Naive B cell (primary cell): ENCODE results near the gene TMOD1. TPM values are rescaled to one million over a fixed set of nuclear protein-coding genes. Genes with fewer than 3 reads are reported as not detected.
A peak's percentile ranks its signal among the peaks of the same experiment; 100 is the strongest.
"Not testable (repeated sequence)": the region's sequence is repeated elsewhere in the genome, so short reads cannot be mapped to it uniquely, and the experiment has no call there.

Experiments
- ATAC-seq, 2 donors: fragments of 150-1000 bp; cut with Tn5 transposase; 2 replicates each; pipeline ENCODE4 v1.10.0; 2021; ENCODE audit warnings: low read depth in 2 of 2, mild to moderate bottlenecking in 2 of 2, moderate library complexity in 2 of 2
- DNase-seq: peaks from one replicate; pipeline ENCODE4 v3.0.0; 2022
- H3K27ac Mint-ChIP-seq, 6 donors: one replicate each; pipeline ENCODE4 v1.8.0; 2020 to 2022; ENCODE audit warnings: mild to moderate bottlenecking in 6 of 6, mixed read lengths in 6 of 6, moderate library complexity in 5 of 6, inconsistent platforms in 2 of 6
- H3K27me3 Mint-ChIP-seq, 3 donors: one replicate each; pipeline ENCODE4 v1.8.0; 2021 to 2022; ENCODE audit warnings: mixed read lengths in 3 of 3, mild to moderate bottlenecking in 1 of 3
- H3K36me3 Mint-ChIP-seq, 2 donors: one replicate each; pipeline ENCODE4 v1.8.0; 2020 to 2022; ENCODE audit warnings: mixed read lengths in 2 of 2, inconsistent platforms in 1 of 2, mild to moderate bottlenecking in 1 of 2
- H3K4me1 Mint-ChIP-seq, 3 donors: one replicate each; pipeline ENCODE4 v1.8.0; 2020 to 2022; ENCODE audit warnings: mixed read lengths in 3 of 3, inconsistent platforms in 1 of 3, mild to moderate bottlenecking in 1 of 3, moderate library complexity in 1 of 3
- H3K4me3 Mint-ChIP-seq, 8 donors: one replicate each; pipeline ENCODE4 v1.8.0; 2020 to 2022; ENCODE audit warnings: mild to moderate bottlenecking in 8 of 8, mixed read lengths in 8 of 8, moderate library complexity in 8 of 8, inconsistent platforms in 2 of 8
- H3K9me3 Mint-ChIP-seq, 7 donors: one replicate each; pipeline ENCODE4 v1.8.0; 2020 to 2022; ENCODE audit warnings: mixed read lengths in 7 of 7, mild to moderate bottlenecking in 5 of 7, inconsistent platforms in 2 of 7, moderate library complexity in 1 of 7
- polyA plus RNA-seq, 6 donors: library from polyadenylated mRNA; unstranded; fragments of 300-500 nt; fragmentation: Illumina TruSeq; gene quantifications; one replicate each; pipeline ENCODE4 v1.2.3, GENCODE V29; 2021; ENCODE audit warnings: low read depth in 6 of 6

Gene TMOD1
- polyA plus RNA-seq: 1 to 10 TPM; 2.0 to 7.8 (median 3.9) TPM

GRCh38 chr9:97501177-97501971 lies at the start of gene TMOD1:
TMOD1 (plus strand) TSS chr9:97501666; CDS start chr9:97524189, 22,523 bp downstream.
- Mint-ChIP-seq H3K36me3 (peaks cover 9 to 18% of the 10 kb centered on the region in 2 donors), H3K9me3 (peaks cover 0 to 6% (median 4%) of the 10 kb centered on the region in 7 donors), H3K4me1 (peaks cover 7 to 26% (median 15%) of the 10 kb centered on the region in 3 donors), H3K27ac (peak within 1 kb of the TSS in 1 of 6 donors; percentile 72), H3K4me3 (peak within 1 kb of the TSS; percentile 74 to 90 (median 82)), H3K27me3 (peaks cover 15 to 45% (median 18%) of the 10 kb centered on the region in 3 donors)
- DNase-seq (peak; percentile 31), ATAC-seq (peak; percentile 76 to 83)

GRCh38 chr9:97453573-97453972 lies 47.9 kb upstream of the TMOD1 start:
- ATAC-seq, H3K4me3 Mint-ChIP-seq, DNase-seq, H3K9me3 Mint-ChIP-seq, H3K27me3 Mint-ChIP-seq, H3K4me1 Mint-ChIP-seq: not testable (repeated sequence)
- Mint-ChIP-seq H3K27ac (peak overlapping the region in 1 of 6 donors; percentile 79), H3K36me3 (peaks cover 16 to 28% of the 10 kb centered on the region in 2 donors)

DNA sequence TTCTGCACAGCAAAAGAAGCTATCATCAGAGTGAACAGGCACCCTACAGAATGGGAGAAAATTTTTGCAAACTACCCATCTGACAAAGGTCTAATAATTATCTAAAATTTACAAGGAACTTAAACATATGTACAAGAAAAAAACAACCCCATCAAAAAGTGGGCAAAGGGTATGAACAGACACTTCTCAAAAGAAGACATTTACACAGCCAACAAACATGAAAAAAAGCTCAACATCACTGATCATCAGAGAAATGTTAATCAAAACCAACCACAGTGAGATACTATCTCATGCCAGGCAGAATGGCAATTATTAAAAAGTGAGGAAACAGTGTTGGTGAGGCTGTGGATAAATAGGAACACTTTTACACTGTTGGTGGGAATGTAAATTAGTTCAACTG lies 44.6 kb upstream of the TMOD1 start:
- ATAC-seq, H3K27me3 Mint-ChIP-seq, H3K4me3 Mint-ChIP-seq, DNase-seq, H3K9me3 Mint-ChIP-seq, H3K27ac Mint-ChIP-seq, H3K4me1 Mint-ChIP-seq: not testable (repeated sequence)
- peaks cover 4 to 18% of the 10 kb centered on the region in 2 donors for H3K36me3 Mint-ChIP-seq

- no peak for DNase-seq
- Mint-ChIP-seq H3K36me3 (peaks cover 0 to 4% of the 10 kb centered on the region in 2 donors), H3K4me3 (no peak overlapping the region), H3K9me3 (peaks cover 0 to 8% (median 2%) of the 10 kb centered on the region in 7 donors), H3K4me1 (no peaks in the 10 kb centered on the region), H3K27me3 (no peaks in the 10 kb centered on the region), H3K27ac (no peak overlapping the region)
- ATAC-seq: no peak
Observed at GRCh38 chr9:97459326-97459725, 42.1 kb upstream of the TMOD1 start.

DNA sequence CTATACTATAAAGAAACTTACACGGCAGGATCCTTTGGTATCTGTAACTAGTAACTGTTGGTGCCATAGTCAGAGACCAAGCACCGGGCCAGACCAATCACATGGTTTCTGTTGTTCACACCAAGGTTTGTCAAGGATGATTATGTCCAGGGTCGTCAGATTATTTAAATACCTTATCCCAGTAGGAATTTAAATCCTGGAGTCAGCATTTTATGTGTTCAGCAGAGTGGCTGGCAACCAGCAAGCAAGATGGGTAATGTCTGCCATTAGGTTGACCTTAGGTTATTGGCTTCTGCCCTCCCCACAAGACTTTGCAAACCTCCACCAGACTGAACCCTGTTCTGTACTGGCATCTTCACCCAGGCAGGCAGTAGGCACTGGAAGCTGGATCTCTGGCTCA lies 39.3 kb upstream of the TMOD1 start:
- Mint-ChIP-seq H3K4me3 (no peak overlapping the region), H3K9me3 (no peaks in the 10 kb centered on the region), H3K27me3 (no peaks in the 10 kb centered on the region), H3K27ac (no peak overlapping the region), H3K4me1 (no peaks in the 10 kb centered on the region), H3K36me3 (peaks cover 0 to 14% of the 10 kb centered on the region in 2 donors)
- no peak for ATAC-seq
- no peak for DNase-seq

DNA sequence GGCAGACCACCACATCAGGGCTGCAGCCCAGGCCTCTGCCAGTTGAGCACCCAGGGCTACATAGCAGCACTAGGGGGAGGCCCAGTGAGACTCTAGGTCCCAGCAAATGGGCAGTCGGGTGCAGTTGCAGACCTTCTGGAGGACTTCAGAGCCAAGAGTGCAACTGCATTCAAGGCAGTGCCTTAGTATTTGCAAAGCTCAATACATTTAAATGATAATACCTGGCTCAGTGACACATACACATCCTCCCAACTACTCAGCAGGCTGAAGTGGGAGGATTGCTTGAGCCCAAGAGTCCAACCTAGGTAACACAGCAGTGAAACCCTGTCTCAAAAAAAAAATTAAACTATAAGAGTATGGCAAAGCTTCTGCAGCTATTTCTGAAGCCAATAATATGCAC lies 38.6 kb upstream of the TMOD1 start:
- Mint-ChIP-seq H3K4me1 (no peaks in the 10 kb centered on the region), H3K9me3 (no peaks in the 10 kb centered on the region), H3K27me3 (no peaks in the 10 kb centered on the region), H3K36me3 (peaks cover 3 to 14% of the 10 kb centered on the region in 2 donors), H3K4me3 (no peak overlapping the region), H3K27ac (no peak overlapping the region)
- ATAC-seq (no peak), DNase-seq (no peak)

GRCh38 chr9:97468658-97469448 lies 32.6 kb upstream of the TMOD1 start:
- Mint-ChIP-seq H3K27ac (peak overlapping the region in 1 of 6 donors; percentile 90), H3K9me3 (no peaks in the 10 kb centered on the region), H3K4me3 (no peak overlapping the region), H3K4me1 (peaks cover 0 to 2% (median 0%) of the 10 kb centered on the region in 3 donors), H3K36me3 (peaks cover 11 to 27% of the 10 kb centered on the region in 2 donors), H3K27me3 (no peaks in the 10 kb centered on the region)
- ATAC-seq (no peak), DNase-seq (peak; percentile 5)

GRCh38 chr9:97470076-97470475 lies 31.4 kb upstream of the TMOD1 start:
- no peak for ATAC-seq
- no peak overlapping the region for H3K4me3 Mint-ChIP-seq

GRCh38 chr9:97473717-97474116 lies 27.7 kb upstream of the TMOD1 start:
- H3K27me3 Mint-ChIP-seq: no peaks in the 10 kb centered on the region
- no peaks in the 10 kb centered on the region for H3K9me3 Mint-ChIP-seq
- no peaks in the 10 kb centered on the region for H3K4me1 Mint-ChIP-seq
- DNase-seq (no peak), ATAC-seq (no peak)
- H3K4me3 Mint-ChIP-seq: no peak overlapping the region
- peaks cover 14 to 34% of the 10 kb centered on the region in 2 donors for H3K36me3 Mint-ChIP-seq
- H3K27ac Mint-ChIP-seq: no peak overlapping the region

More at GRCh38 chr9:97470076-97470475, 31.4 kb upstream of the TMOD1 start:
- Mint-ChIP-seq H3K4me1 (peaks cover 0 to 2% (median 0%) of the 10 kb centered on the region in 3 donors), H3K27me3 (no peaks in the 10 kb centered on the region), H3K36me3 (peaks cover 23 to 39% of the 10 kb centered on the region in 2 donors), H3K27ac (peak overlapping the region in 2 of 6 donors; percentile 3 to 44), H3K9me3 (no peaks in the 10 kb centered on the region)
- DNase-seq: no peak

DNA sequence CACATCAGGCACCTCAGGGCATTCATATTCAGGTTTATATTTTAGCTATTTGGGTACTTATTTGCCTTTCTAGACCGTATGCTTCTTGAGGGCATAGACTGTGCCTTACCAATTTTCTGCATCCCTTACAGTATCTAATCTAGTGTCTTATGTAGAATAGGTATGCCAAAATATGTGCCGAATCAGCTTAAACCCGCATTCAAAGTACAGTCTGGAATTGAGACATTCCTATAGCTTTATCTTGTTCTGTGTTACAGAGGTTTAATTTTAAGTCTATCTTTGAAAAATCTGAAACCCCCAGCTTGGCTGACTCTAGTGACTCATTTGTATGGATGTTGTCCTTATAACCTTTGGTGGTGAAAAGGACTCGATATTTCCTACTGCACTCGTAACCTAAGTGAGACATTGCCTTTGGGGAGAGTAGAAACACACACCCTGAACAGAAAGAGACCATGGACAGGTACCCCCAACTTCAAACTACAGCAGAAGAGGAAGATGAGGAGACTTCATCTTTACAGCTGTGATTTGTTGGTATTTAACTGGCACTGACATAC lies 27.0 kb upstream of the TMOD1 start:
- no peaks in the 10 kb centered on the region for H3K4me1 Mint-ChIP-seq
- H3K4me3 Mint-ChIP-seq: no peak overlapping the region
- no peaks in the 10 kb centered on the region for H3K9me3 Mint-ChIP-seq
- ATAC-seq (no peak), DNase-seq (no peak)
- no peaks in the 10 kb centered on the region for H3K27me3 Mint-ChIP-seq
- peaks cover 14 to 40% of the 10 kb centered on the region in 2 donors for H3K36me3 Mint-ChIP-seq
- H3K27ac Mint-ChIP-seq: no peak overlapping the region

DNA sequence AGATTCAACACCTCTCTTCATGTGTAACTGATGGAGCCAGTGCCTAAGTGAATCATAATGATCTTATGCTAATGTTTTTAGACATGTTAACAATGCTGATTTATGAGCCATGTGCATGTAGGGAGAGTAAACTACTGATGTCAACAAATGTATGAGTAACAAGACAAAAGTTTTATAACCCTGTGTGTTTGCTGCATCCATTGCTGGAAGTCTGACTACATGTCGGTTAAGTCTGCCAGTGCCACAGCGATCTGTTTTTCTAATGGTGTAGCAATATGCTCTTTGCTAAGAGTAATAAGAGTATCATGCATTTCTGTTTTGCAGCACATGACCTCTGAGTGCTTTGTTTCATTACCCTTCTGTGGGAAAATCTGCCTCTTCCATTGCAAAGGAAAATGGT lies 26.4 kb upstream of the TMOD1 start:
- Mint-ChIP-seq H3K9me3 (no peaks in the 10 kb centered on the region), H3K4me1 (no peaks in the 10 kb centered on the region), H3K27me3 (no peaks in the 10 kb centered on the region), H3K36me3 (peaks cover 19 to 45% of the 10 kb centered on the region in 2 donors), H3K27ac (no peak overlapping the region), H3K4me3 (no peak overlapping the region)
- no peak for DNase-seq
- no peak for ATAC-seq

DNA sequence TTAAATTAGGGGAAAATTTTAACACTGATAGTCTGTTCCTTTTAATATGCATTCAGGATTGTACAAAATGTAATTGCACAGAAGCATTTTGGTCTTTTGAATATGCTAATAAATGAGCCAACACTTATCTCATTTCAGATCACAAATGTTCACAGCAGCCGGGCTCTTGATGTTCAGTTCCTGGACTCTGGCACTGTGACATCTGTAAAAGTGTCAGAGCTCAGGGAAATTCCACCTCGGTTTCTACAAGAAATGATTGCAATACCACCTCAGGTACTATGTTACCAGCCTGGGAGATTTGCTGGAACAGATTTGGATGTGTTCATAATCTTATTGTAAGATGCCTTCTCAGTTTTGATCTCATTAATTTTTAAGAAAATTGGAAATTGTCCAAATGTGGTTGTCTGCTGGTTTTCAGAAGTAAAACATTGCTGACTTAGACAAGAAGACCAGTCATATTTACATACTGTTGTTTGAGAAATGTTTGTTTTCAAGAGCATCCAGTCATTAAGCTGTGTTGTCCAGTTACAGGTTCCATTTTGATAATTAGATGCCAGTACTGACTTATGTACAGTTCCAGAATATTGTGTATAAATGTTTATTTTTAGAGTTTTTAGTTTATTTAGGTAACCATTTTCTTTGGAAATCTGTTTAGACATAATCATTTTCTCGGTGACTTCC lies 23.0 kb upstream of the TMOD1 start:
- Mint-ChIP-seq H3K9me3 (peaks cover 0 to 13% (median 0%) of the 10 kb centered on the region in 7 donors), H3K4me3 (no peak overlapping the region), H3K27ac (no peak overlapping the region), H3K36me3 (peaks cover 43 to 57% of the 10 kb centered on the region in 2 donors), H3K27me3 (no peaks in the 10 kb centered on the region), H3K4me1 (no peaks in the 10 kb centered on the region)
- DNase-seq (no peak), ATAC-seq (no peak)
